Measurements from ENCODE around the gene TSNAXIP1. TPM values are rescaled to one million over a fixed set of nuclear protein-coding genes. Genes with fewer than 3 reads are reported as not detected.
A peak's percentile ranks its signal among the peaks of the same experiment; 100 is the strongest.
"Not testable (repeated sequence)": the region's sequence is repeated elsewhere in the genome, so short reads cannot be mapped to it uniquely, and the experiment has no call there.

The TSNAXIP1 gene
- total RNA-seq, 1 donor from 2014 or later, result 0.52 TPM

GRCh38 chr16:67858500-67858899 is 51.8 kb downstream of the TSNAXIP1 start:
- TF ChIP-seq CTCF (conservative IDR thresholded peaks at IDR 0.05; ENCODE audit: low read depth, low read length), result no peak
- H3K4me3 ChIP-seq (ENCODE audit: low read depth, low read length), result no peak overlapping the region
- DNase-seq (ENCODE audit: low read depth), result no peak

GRCh38 chr16:67860589-67861398 is 54.1 kb downstream of the TSNAXIP1 start:
- no peak for TF ChIP-seq CTCF (conservative IDR thresholded peaks at IDR 0.05; ENCODE audit: low read depth, low read length)
- DNase-seq (ENCODE audit: low read depth), result no peak
- H3K4me3 ChIP-seq (ENCODE audit: low read depth, low read length), result no peak overlapping the region

GRCh38 chr16:67861877-67862276 is 55.2 kb downstream of the TSNAXIP1 start:
- TF ChIP-seq CTCF (conservative IDR thresholded peaks at IDR 0.05; ENCODE audit: low read depth, low read length), result no peak
- no peak for DNase-seq (ENCODE audit: low read depth)
- no peak overlapping the region for H3K4me3 ChIP-seq (ENCODE audit: low read depth, low read length)

GRCh38 chr16:67862623-67863583 is 56.2 kb downstream of the TSNAXIP1 start:
- no peak for DNase-seq (ENCODE audit: low read depth)
- TF ChIP-seq CTCF (conservative IDR thresholded peaks at IDR 0.05; ENCODE audit: low read depth, low read length), result no peak
- H3K4me3 ChIP-seq (ENCODE audit: low read depth, low read length), result no peak overlapping the region

GRCh38 chr16:67864044-67864443 is 57.4 kb downstream of the TSNAXIP1 start:
- not testable (repeated sequence) for DNase-seq (ENCODE audit: low read depth); H3K4me3 ChIP-seq (ENCODE audit: low read depth, low read length)

GRCh38 chr16:67864594-67864993 is 57.9 kb downstream of the TSNAXIP1 start:
- no peak for TF ChIP-seq CTCF (conservative IDR thresholded peaks at IDR 0.05; ENCODE audit: low read depth, low read length)
- no peak for DNase-seq (ENCODE audit: low read depth)
- no peak overlapping the region for H3K4me3 ChIP-seq (ENCODE audit: low read depth, low read length)

GRCh38 chr16:67865318-67865717 is 58.6 kb downstream of the TSNAXIP1 start:
- no peak for DNase-seq (ENCODE audit: low read depth)
- H3K4me3 ChIP-seq (ENCODE audit: low read depth, low read length), result no peak overlapping the region
- TF ChIP-seq CTCF (conservative IDR thresholded peaks at IDR 0.05; ENCODE audit: low read depth, low read length), result peak; percentile 72
